Neuronal stem cell (in vitro differentiated cells): ENCODE measurements around the gene UBAP1.

Experiments used
- DNase-seq: peaks from one replicate; pipeline ENCODE4 v3.0.0-alpha.2; 2013; ENCODE audit warnings: low spot score
- H2AFZ ChIP-seq: one replicate; pipeline ENCODE4 v1.6.1; 2013; ENCODE audit warnings: mild to moderate bottlenecking, low read length, inconsistent platforms
- H2AK5ac ChIP-seq: 2 replicates; pipeline ENCODE4 v1.6.1; 2013; ENCODE audit warnings: low read depth, mild to moderate bottlenecking, inconsistent platforms, low read length, moderate library complexity, mixed read lengths
- H2BK120ac ChIP-seq: 2 replicates; pipeline ENCODE4 v1.6.1; 2013; ENCODE audit warnings: low read depth, mild to moderate bottlenecking, inconsistent platforms, low read length, moderate library complexity, mixed read lengths
- H2BK12ac ChIP-seq: one replicate; pipeline ENCODE4 v1.6.1; 2013; ENCODE audit warnings: low read length, inconsistent platforms
- H2BK15ac ChIP-seq: 2 replicates; pipeline ENCODE4 v1.6.1; 2013; ENCODE audit warnings: mild to moderate bottlenecking, low read length, inconsistent platforms, mixed read lengths
- H2BK5ac ChIP-seq: one replicate; pipeline ENCODE4 v1.6.1; 2013; ENCODE audit warnings: inconsistent platforms, mild to moderate bottlenecking, low read length, moderate library complexity
- H3K14ac ChIP-seq: one replicate; pipeline ENCODE4 v1.6.1; 2013; ENCODE audit warnings: low read length, inconsistent platforms
- H3K18ac ChIP-seq: 2 replicates; pipeline ENCODE4 v1.6.1; 2013; ENCODE audit warnings: low read length, inconsistent platforms
- H3K23ac ChIP-seq: 2 replicates; pipeline ENCODE4 v1.6.1; 2013; ENCODE audit warnings: low read depth, mild to moderate bottlenecking, mixed read lengths, low read length, inconsistent platforms; ENCODE audit not compliant: poor library complexity
- H3K27ac ChIP-seq: replicated peaks from 3 replicates; pipeline ENCODE4 v1.5.1; 2013; ENCODE audit warnings: low read length, inconsistent platforms
- H3K27me3 ChIP-seq, 3 experiments: 2 replicates each; pipeline ENCODE4 v1.6.1; 2013; ENCODE audit warnings: low read length in 3 of 3, mild to moderate bottlenecking in 2 of 3, inconsistent platforms in 1 of 3, low read depth in 1 of 3, mixed read lengths in 1 of 3, moderate library complexity in 1 of 3; ENCODE audit not compliant: control insufficient read depth in 3 of 3, insufficient read depth in 3 of 3
- H3K36me3 ChIP-seq, 2 donors: replicated peaks in 1 of 2; 2 replicates each; pipeline ENCODE4 v1.6.1; 2013; ENCODE audit warnings: low read length in 2 of 2; ENCODE audit not compliant: control insufficient read depth in 2 of 2, insufficient read depth in 2 of 2
- H3K4ac ChIP-seq: 2 replicates; pipeline ENCODE4 v1.6.1; 2013; ENCODE audit warnings: inconsistent platforms, mild to moderate bottlenecking, low read length, moderate library complexity
- H3K4me1 ChIP-seq, 2 donors: 1 replicate in 1 of 2; 2 replicates in 1 of 2; pipeline ENCODE4 v1.6.1; 2013; ENCODE audit warnings: low read length in 2 of 2, low read depth in 1 of 2; ENCODE audit not compliant: control insufficient read depth in 2 of 2, insufficient read depth in 1 of 2
- H3K4me2 ChIP-seq: one replicate; pipeline ENCODE4 v1.6.1; 2013; ENCODE audit warnings: mild to moderate bottlenecking, low read length, inconsistent platforms; ENCODE audit not compliant: insufficient read depth, poor library complexity, severe bottlenecking
- H3K4me3 ChIP-seq, 2 donors: 2 replicates each; pipeline ENCODE4 v1.5.1; 2013; ENCODE audit warnings: low read length in 2 of 2, mild to moderate bottlenecking in 2 of 2, inconsistent platforms in 1 of 2, moderate library complexity in 1 of 2
- H3K79me1 ChIP-seq: one replicate; pipeline ENCODE4 v1.6.1; 2013; ENCODE audit warnings: low read depth, mild to moderate bottlenecking, inconsistent platforms, low read length, moderate library complexity
- H3K9ac ChIP-seq: one replicate; pipeline ENCODE4 v1.6.1; 2013; ENCODE audit warnings: mild to moderate bottlenecking, low read depth, low read length, inconsistent platforms; ENCODE audit not compliant: poor library complexity
- H3K9me3 ChIP-seq, 2 donors: replicated peaks in 1 of 2; 2 replicates each; pipeline versions ENCODE3 to v1.6.1; 2013; ENCODE audit warnings: low read length in 2 of 2, mild to moderate bottlenecking in 2 of 2, inconsistent platforms in 1 of 2, low read depth in 1 of 2, mixed read lengths in 1 of 2, moderate library complexity in 1 of 2; ENCODE audit not compliant: control insufficient read depth in 2 of 2, insufficient read depth in 1 of 2
- H4K8ac ChIP-seq: one replicate; pipeline ENCODE4 v1.6.1; 2013; ENCODE audit warnings: low read depth, mild to moderate bottlenecking, inconsistent platforms, low read length, moderate library complexity
- H4K91ac ChIP-seq: one replicate; pipeline ENCODE4 v1.6.1; 2013; ENCODE audit warnings: low read length, low read depth, mild to moderate bottlenecking, inconsistent platforms; ENCODE audit not compliant: poor library complexity
- WGBS, 2 donors: extraction: QIAGEN DNeasy Blood & Tissue Kit; methylation state at CpG; one replicate each; pipeline ENCODE4 v1.1.7; 2013; ENCODE audit warnings: missing lambda C conversion rate in 2 of 2, mixed read lengths in 1 of 2; ENCODE audit not compliant: insufficient read length in 2 of 2, insufficient replicate concordance in 1 of 2; ENCODE audit errors: extremely low coverage in 2 of 2; 5-methylcytosine and 5-hydroxymethylcytosine counted together

Gene UBAP1

GRCh38 chr9:34254966-34255825 lies 76.4 kb downstream of the UBAP1 start:
- WGBS, 2 donors = no CpG with 5 or more reads among the region's 10 CpGs
- no peak for DNase-seq
- Histone ChIP-seq H3K4me3 (no peak overlapping the region), H3K27ac (no peak overlapping the region), H3K14ac (no peak overlapping the region), H4K8ac (no peak overlapping the region), H2BK15ac (no peak overlapping the region), H3K9ac (no peak overlapping the region), H2AFZ (no peak overlapping the region), H3K27me3 (no peaks in the 10 kb centered on the region), H3K23ac (no peak overlapping the region), H3K36me3 (peaks cover 50 to 99% of the 10 kb centered on the region in 2 donors), H2BK120ac (no peak overlapping the region), H3K79me1 (no peaks in the 10 kb centered on the region), H3K4me2 (no peak overlapping the region), H2AK5ac (no peak overlapping the region), H3K4ac (no peak overlapping the region), H2BK12ac (no peak overlapping the region), H3K9me3 (peaks cover 0 to 1% of the 10 kb centered on the region in 2 donors), H3K4me1 (no peaks in the 10 kb centered on the region), H2BK5ac (no peak overlapping the region), H4K91ac (no peak overlapping the region), H3K18ac (no peak overlapping the region)

DNA sequence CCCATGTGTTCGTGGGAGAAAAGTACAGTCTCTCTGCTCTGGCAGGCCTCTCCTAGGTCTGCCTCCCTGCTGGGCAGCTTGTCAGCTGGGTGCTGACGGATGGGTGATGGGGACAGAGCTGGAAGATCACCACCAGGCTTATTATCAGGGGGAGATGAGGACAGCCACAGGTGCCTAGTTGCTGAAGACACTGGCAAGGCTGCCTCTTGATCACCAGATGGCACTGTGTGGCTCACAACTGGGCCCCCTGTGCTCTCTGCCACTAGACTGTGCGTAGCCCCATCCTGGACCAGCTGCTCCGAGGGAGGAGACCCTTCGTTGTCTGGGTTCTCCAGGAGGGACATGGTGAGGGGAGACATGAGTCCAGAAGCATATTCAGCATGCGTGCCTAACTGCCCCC lies 77.3 kb downstream of the UBAP1 start:
- H3K9ac ChIP-seq = peak overlapping the region; percentile 38
- DNase-seq = no peak
- no peak overlapping the region for H3K18ac ChIP-seq
- no peaks in the 10 kb centered on the region for H3K79me1 ChIP-seq
- peaks cover 0 to 1% of the 10 kb centered on the region in 2 donors for H3K9me3 ChIP-seq
- no peak overlapping the region for H2AFZ ChIP-seq
- no peak overlapping the region for H3K23ac ChIP-seq
- H2BK120ac ChIP-seq = no peak overlapping the region
- H3K36me3 ChIP-seq = peaks cover 42 to 96% of the 10 kb centered on the region in 2 donors
- no peak overlapping the region for H3K4ac ChIP-seq
- no peak overlapping the region for H3K27ac ChIP-seq
- no peak overlapping the region for H2BK15ac ChIP-seq
- no peak overlapping the region for H4K91ac ChIP-seq
- H2BK12ac ChIP-seq = no peak overlapping the region
- no peak overlapping the region for H3K4me3 ChIP-seq
- no peak overlapping the region for H3K14ac ChIP-seq
- H3K4me1 ChIP-seq = no peaks in the 10 kb centered on the region
- H3K27me3 ChIP-seq = no peaks in the 10 kb centered on the region
- no CpG with 5 or more reads among the region's 6 CpGs for WGBS, 2 donors
- H2BK5ac ChIP-seq = no peak overlapping the region
- no peak overlapping the region for H2AK5ac ChIP-seq
- H3K4me2 ChIP-seq = no peak overlapping the region
- H4K8ac ChIP-seq = no peak overlapping the region

DNA sequence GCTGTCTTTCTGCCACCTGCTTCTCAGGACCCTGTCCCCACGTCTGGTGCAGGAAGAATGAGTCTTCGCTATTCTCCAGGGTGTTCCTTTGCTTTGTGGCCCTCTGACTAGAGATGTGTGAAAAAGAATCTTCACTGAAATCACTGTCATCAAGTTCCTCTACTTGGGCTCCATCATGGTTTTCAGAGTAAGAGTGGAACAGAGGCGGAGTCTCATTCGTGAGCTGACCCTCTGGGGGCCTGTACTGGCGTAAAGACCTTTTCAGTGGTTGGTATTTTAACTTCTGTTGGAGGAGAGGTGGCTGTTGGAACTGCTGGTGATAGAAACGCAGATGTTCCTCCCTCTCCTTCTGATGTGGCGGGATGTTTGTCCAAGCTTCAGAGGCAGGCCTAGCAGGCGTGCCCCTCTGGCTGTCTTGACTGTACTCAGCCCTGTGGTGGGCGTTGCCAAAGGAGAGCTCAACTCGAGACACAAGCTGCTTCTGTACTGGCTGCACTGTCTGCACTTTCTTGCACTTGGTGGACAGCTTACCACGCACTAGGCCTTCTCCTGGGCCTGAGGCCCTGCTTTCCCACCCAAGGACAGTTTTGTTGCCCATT lies 78.2 kb downstream of the UBAP1 start:
- Histone ChIP-seq H3K18ac (no peak overlapping the region), H3K4me3 (no peak overlapping the region), H2AFZ (no peak overlapping the region), H2BK12ac (no peak overlapping the region), H3K4ac (no peak overlapping the region), H3K79me1 (no peaks in the 10 kb centered on the region), H3K36me3 (peaks cover 38 to 89% of the 10 kb centered on the region in 2 donors), H4K8ac (no peak overlapping the region), H2BK5ac (no peak overlapping the region), H2BK15ac (no peak overlapping the region), H3K23ac (no peak overlapping the region), H3K27ac (no peak overlapping the region), H3K27me3 (no peaks in the 10 kb centered on the region), H2AK5ac (no peak overlapping the region), H3K14ac (no peak overlapping the region), H3K9me3 (peaks cover 0 to 1% of the 10 kb centered on the region in 2 donors), H2BK120ac (no peak overlapping the region), H4K91ac (no peak overlapping the region), H3K4me1 (no peaks in the 10 kb centered on the region), H3K4me2 (no peak overlapping the region), H3K9ac (no peak overlapping the region)
- WGBS, 2 donors = no CpG with 5 or more reads among the region's 11 CpGs
- DNase-seq = no peak

- peak overlapping the region; percentile 51 for H3K9ac ChIP-seq
- H3K9me3 ChIP-seq = peaks cover 0 to 1% of the 10 kb centered on the region in 2 donors
- H2BK15ac ChIP-seq = no peak overlapping the region
- DNase-seq = no peak
- H3K23ac ChIP-seq = no peak overlapping the region
- H3K27ac ChIP-seq = no peak overlapping the region
- no peak overlapping the region for H4K91ac ChIP-seq
- H3K18ac ChIP-seq = no peak overlapping the region
- H3K36me3 ChIP-seq = peaks cover 30 to 81% of the 10 kb centered on the region in 2 donors
- H3K4ac ChIP-seq = no peak overlapping the region
- H3K4me2 ChIP-seq = no peak overlapping the region
- H2BK12ac ChIP-seq = no peak overlapping the region
- peak overlapping the region; percentile 77 for H4K8ac ChIP-seq
- no peaks in the 10 kb centered on the region for H3K27me3 ChIP-seq
- peak overlapping the region in 1 of 2 donors; percentile 13 for H3K4me3 ChIP-seq
- H2BK5ac ChIP-seq = no peak overlapping the region
- H3K14ac ChIP-seq = no peak overlapping the region
- H3K79me1 ChIP-seq = no peaks in the 10 kb centered on the region
- no peak overlapping the region for H2AFZ ChIP-seq
- no peak overlapping the region for H2AK5ac ChIP-seq
- no CpG with 5 or more reads among the region's 10 CpGs for WGBS, 2 donors
- H3K4me1 ChIP-seq = no peaks in the 10 kb centered on the region
- no peak overlapping the region for H2BK120ac ChIP-seq
These were observed 80.5 kb downstream of the UBAP1 start for GRCh38 chr9:34259315-34259714.
